ENCODE results near the gene GRAMD4. TPM values are rescaled to one million over a fixed set of nuclear protein-coding genes. Genes with fewer than 3 reads are reported as not detected.

Gene GRAMD4
- total and polyA plus RNA-seq, 4 donors, result 16.3 to 67.7 (median 21.2) TPM

DNA sequence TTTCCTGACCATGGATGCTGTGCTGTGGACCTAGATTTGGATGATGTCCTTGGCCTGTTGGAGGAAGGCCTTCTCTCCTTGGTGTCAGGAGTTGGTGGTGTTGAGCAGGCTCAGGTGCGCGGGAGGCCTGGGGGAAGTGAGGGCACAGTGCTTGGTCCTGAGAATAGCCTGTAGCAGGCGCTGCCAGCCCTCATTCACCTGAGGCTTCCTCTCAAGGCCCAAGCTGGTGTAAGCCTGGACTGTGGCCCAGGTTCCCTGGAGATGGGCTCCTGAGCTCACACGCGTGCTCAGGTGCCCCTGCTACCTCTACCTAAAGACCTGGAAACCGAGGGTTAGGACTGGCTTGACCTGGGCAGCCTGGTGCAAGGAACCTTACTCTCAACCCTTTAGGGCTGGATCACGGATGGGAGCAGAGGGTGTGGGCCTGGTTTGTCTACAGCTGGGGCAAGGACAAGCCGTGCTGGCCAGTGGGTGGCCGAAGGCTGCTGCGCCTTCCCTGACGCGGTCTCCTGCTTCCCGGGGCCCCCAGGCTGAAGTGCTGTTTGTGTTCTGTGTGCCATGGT is 7.8 kb upstream of the GRAMD4 start:
- TF ChIP-seq, protein P1, sequence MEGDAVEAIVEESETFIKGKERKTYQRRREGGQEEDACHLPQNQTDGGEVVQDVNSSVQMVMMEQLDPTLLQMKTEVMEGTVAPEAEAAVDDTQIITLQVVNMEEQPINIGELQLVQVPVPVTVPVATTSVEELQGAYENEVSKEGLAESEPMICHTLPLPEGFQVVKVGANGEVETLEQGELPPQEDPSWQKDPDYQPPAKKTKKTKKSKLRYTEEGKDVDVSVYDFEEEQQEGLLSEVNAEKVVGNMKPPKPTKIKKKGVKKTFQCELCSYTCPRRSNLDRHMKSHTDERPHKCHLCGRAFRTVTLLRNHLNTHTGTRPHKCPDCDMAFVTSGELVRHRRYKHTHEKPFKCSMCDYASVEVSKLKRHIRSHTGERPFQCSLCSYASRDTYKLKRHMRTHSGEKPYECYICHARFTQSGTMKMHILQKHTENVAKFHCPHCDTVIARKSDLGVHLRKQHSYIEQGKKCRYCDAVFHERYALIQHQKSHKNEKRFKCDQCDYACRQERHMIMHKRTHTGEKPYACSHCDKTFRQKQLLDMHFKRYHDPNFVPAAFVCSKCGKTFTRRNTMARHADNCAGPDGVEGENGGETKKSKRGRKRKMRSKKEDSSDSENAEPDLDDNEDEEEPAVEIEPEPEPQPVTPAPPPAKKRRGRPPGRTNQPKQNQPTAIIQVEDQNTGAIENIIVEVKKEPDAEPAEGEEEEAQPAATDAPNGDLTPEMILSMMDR (IDR thresholded peaks at IDR 0.05; ENCODE audit: control extremely low read depth, extremely low read depth), result no peak
- Histone ChIP-seq H3K27ac (ENCODE audit: low read depth in 1 of 2, low read length in 1 of 2) (no peak overlapping the region), H3K36me3 (ENCODE audit: control insufficient read depth in 4 of 4, insufficient read depth in 4 of 4, low read length in 4 of 4) (no peaks in the 10 kb centered on the region), H3K4me3 (no peak overlapping the region), H3K9me3 (ENCODE audit: control insufficient read depth in 4 of 4, insufficient read depth in 3 of 4, low read length in 3 of 4) (no peaks in the 10 kb centered on the region), H3K27me3 (ENCODE audit: control insufficient read depth in 3 of 3, insufficient read depth in 3 of 3, low read length in 2 of 3) (no peaks in the 10 kb centered on the region), H3K4me1 (ENCODE audit: control insufficient read depth in 5 of 5, insufficient read depth in 5 of 5, low read length in 5 of 5) (peaks cover 7 to 23% (median 14%) of the 10 kb centered on the region in 5 donors), H3K9ac (ENCODE audit: insufficient read depth in 1 of 2, low read length in 2 of 2) (no peak overlapping the region)
- no peak for DNase-seq
- no peak for ATAC-seq (ENCODE audit: insufficient read depth, low FRiP score)
- WGBS, 2 donors, result 58 to 72% methylated on average over 13 of the region's 13 CpGs

DNA sequence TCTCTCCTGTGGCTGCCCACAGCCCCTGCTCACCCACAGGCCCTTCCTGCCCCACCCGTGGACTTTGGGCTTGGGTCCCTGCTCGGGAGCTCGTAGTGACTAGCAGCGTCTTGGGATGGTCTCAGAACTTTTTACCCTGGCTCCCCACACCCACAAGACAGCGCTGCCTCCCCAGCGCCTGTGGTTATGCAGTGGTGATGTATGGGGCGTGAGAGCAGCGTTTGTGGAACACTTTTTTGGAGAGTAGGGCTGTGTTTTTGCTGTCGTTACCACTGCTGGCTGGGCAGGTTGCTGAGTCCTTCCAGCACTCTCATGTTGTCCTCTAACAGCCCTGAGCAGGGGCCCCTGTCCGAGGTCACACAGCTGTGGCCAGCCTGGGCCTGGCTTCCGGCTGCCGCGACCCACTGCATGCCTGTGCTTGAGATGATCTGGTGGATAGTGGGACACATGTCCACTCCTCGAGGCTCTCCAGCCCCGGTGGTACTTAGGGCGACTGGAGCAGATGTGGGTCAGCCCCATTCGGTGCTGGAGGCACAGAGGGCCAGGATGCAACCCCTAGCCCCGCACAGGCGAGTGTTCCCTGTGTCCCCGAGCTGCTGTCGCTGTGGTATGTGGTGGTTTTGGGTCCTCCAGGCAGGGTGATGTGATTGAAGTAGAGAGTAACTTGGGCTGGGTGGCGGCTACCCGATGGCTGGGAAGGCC is 7.1 kb upstream of the GRAMD4 start:
- H3K36me3 ChIP-seq (ENCODE audit: control insufficient read depth in 4 of 4, insufficient read depth in 4 of 4, low read length in 4 of 4), result no peaks in the 10 kb centered on the region
- H3K4me3 ChIP-seq, result no peak overlapping the region
- 39 to 50% methylated on average over 23 of the region's 23 CpGs for WGBS, 2 donors
- H3K9me3 ChIP-seq (ENCODE audit: control insufficient read depth in 4 of 4, insufficient read depth in 3 of 4, low read length in 3 of 4), result no peaks in the 10 kb centered on the region
- DNase-seq (peak in 2 of 3 donors; percentile 47 to 56), ATAC-seq (ENCODE audit: insufficient read depth, low FRiP score) (no peak)
- H3K9ac ChIP-seq (ENCODE audit: insufficient read depth in 1 of 2, low read length in 2 of 2), result no peak overlapping the region
- H3K4me1 ChIP-seq (ENCODE audit: control insufficient read depth in 5 of 5, insufficient read depth in 5 of 5, low read length in 5 of 5), result peaks cover 7 to 22% (median 17%) of the 10 kb centered on the region in 5 donors
- no peaks in the 10 kb centered on the region for H3K27me3 ChIP-seq (ENCODE audit: control insufficient read depth in 3 of 3, insufficient read depth in 3 of 3, low read length in 2 of 3)
- H3K27ac ChIP-seq (ENCODE audit: low read depth in 1 of 2, low read length in 1 of 2), result peak overlapping the region; percentile 0 to 37
- TF ChIP-seq, protein P1 (IDR thresholded peaks at IDR 0.05; ENCODE audit: control extremely low read depth, extremely low read depth), result no peak

DNA sequence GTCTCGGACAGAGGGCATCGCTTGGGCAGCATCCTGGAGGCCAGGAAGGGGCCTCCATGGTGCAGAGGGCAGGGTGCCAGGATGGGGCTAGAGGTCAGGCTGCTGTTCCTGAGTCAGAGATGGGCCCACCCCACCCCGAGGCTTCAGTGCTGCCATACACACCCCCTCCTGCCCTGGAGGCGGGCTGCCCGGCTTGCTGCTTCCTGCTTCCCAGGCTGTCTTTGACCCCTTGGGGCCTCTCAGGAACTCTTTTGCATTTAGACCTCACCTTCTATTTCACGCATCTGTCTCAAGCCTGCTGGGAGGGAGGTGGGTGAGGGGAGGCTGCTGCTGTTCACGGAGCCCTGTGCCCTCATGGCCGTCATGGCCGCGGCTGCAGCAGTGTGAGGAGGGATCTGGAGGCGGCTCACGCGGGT is 6.6 kb upstream of the GRAMD4 start:
- WGBS, 2 donors, result 51 to 64% methylated on average over 13 of the region's 13 CpGs
- H3K9me3 ChIP-seq (ENCODE audit: control insufficient read depth in 4 of 4, insufficient read depth in 3 of 4, low read length in 3 of 4), result no peaks in the 10 kb centered on the region
- TF ChIP-seq, protein P1 (IDR thresholded peaks at IDR 0.05; ENCODE audit: control extremely low read depth, extremely low read depth), result no peak
- no peak overlapping the region for H3K9ac ChIP-seq (ENCODE audit: insufficient read depth in 1 of 2, low read length in 2 of 2)
- ATAC-seq (ENCODE audit: insufficient read depth, low FRiP score) (no peak), DNase-seq (no peak)
- peak overlapping the region in 1 of 2 donors; percentile 37 for H3K27ac ChIP-seq (ENCODE audit: low read depth in 1 of 2, low read length in 1 of 2)
- no peaks in the 10 kb centered on the region for H3K36me3 ChIP-seq (ENCODE audit: control insufficient read depth in 4 of 4, insufficient read depth in 4 of 4, low read length in 4 of 4)
- H3K4me3 ChIP-seq, result no peak overlapping the region
- no peaks in the 10 kb centered on the region for H3K27me3 ChIP-seq (ENCODE audit: control insufficient read depth in 3 of 3, insufficient read depth in 3 of 3, low read length in 2 of 3)
- peaks cover 7 to 24% (median 18%) of the 10 kb centered on the region in 5 donors for H3K4me1 ChIP-seq (ENCODE audit: control insufficient read depth in 5 of 5, insufficient read depth in 5 of 5, low read length in 5 of 5)

All from lung (tissue), 12 donors.